Measurements from ENCODE around the gene CACNA1D.

GRCh38 chr3:53673722-53674350, 179.4 kb downstream of the CACNA1D start:
- TF ChIP-seq CTCF (IDR thresholded peaks at IDR 0.05) (no peak), EP300 (IDR thresholded peaks at IDR 0.05) (peak in 1 of 2 donors; percentile 18), POLR2A (IDR thresholded peaks at IDR 0.05) (no peak)
